Loucy (cell line): Measurements from ENCODE around the gene TTLL1.

Source experiments
- CTCF ChIP-seq: fragments of 200-600 bp; sonication (generic); conservative IDR thresholded peaks from 2 replicates; pipeline ENCODE4 v1.5.1; 2014; ENCODE audit warnings: mild to moderate bottlenecking, antibody characterized with exemption, low read length
- EZH2phosphoT487 ChIP-seq: fragments of 200-600 bp; IDR thresholded peaks from 2 replicates; pipeline ENCODE4 v1.6.1; 2018; ENCODE audit warnings: antibody characterized with exemption, mild to moderate bottlenecking, moderate library complexity, borderline replicate concordance

- TF ChIP-seq CTCF (no peak), EZH2phosphoT487 (no peak)
Observed at GRCh38 chr22:43057641-43058040, 31.6 kb downstream of the TTLL1 start.
